SU-DHL-6 (cell line): ENCODE measurements around the gene TENM4.

ENCODE experiments used
- H2AFZ ChIP-seq: fragments of 200-600 bp; sonication (generic); 2 replicates; pipeline ENCODE4 v1.6.1; 2014; ENCODE audit warnings: low read depth, mild to moderate bottlenecking, moderate library complexity, mixed read lengths, antibody characterized with exemption, low read length; ENCODE audit not compliant: severe bottlenecking
- H3F3A ChIP-seq: fragments of 200-600 bp; shearing (Covaris generic); 2 replicates; pipeline ENCODE4 v1.6.0; 2016; ENCODE audit warnings: antibody characterized with exemption, mild to moderate bottlenecking; ENCODE audit not compliant: insufficient read depth
- H3K27ac ChIP-seq: fragments of 200-600 bp; sonication (generic); 2 replicates; pipeline ENCODE4 v1.5.1; 2016; ENCODE audit warnings: low read depth, mild to moderate bottlenecking, low read length, moderate library complexity, mixed read lengths
- H3K27me3 ChIP-seq: fragments of 200-600 bp; sonication (generic), shearing (Covaris generic); 2 replicates; pipeline ENCODE4 v1.6.0; 2014; ENCODE audit warnings: mild to moderate bottlenecking, low read length
- H3K36me3 ChIP-seq: fragments of 200-600 bp; sonication (generic); 2 replicates; pipeline ENCODE4 v1.6.1; 2014; ENCODE audit warnings: mild to moderate bottlenecking, low read length, mixed read lengths
- H3K4me2 ChIP-seq: fragments of 300-600, 200-600 bp; shearing (Covaris generic), sonication (generic); 2 replicates; pipeline ENCODE4 v1.6.0; 2014; ENCODE audit warnings: low read length, low read depth, mild to moderate bottlenecking; ENCODE audit not compliant: poor library complexity, severe bottlenecking
- H3K4me3 ChIP-seq: fragments of 200-600 bp; sonication (generic); 2 replicates; pipeline ENCODE4 v1.5.1; 2014; ENCODE audit warnings: antibody characterized with exemption, low read length, mild to moderate bottlenecking, mixed read lengths; ENCODE audit not compliant: insufficient read depth, poor library complexity, severe bottlenecking
- H3K79me2 ChIP-seq: fragments of 200-600 bp; sonication (generic); 2 replicates; pipeline ENCODE4 v1.6.1; 2014; ENCODE audit warnings: mild to moderate bottlenecking, low read length, moderate library complexity; ENCODE audit not compliant: insufficient read depth
- H3K9ac ChIP-seq: fragments of 200-600 bp; sonication (generic); 2 replicates; pipeline ENCODE4 v1.7.0; 2014; ENCODE audit warnings: mild to moderate bottlenecking, low read length
- H3K9me2 ChIP-seq: fragments of 200-600 bp; sonication (generic); replicated peaks from 2 replicates; pipeline ENCODE4 v1.6.1; 2014; ENCODE audit warnings: low read length; ENCODE audit not compliant: insufficient read depth
- H3K9me3 ChIP-seq: fragments of 200-600 bp; sonication (generic); 2 replicates; pipeline ENCODE4 v1.6.1; 2014; ENCODE audit warnings: low read length, mixed read lengths; ENCODE audit not compliant: insufficient read depth
- H4K20me1 ChIP-seq: fragments of 200-600 bp; sonication (generic); 2 replicates; pipeline ENCODE4 v1.6.1; 2014; ENCODE audit warnings: low read depth, mild to moderate bottlenecking, antibody characterized with exemption, low read length, moderate library complexity, mixed read lengths
- CTCF ChIP-seq: fragments of 200-600 bp; sonication (generic); IDR thresholded peaks from one replicate; pipeline ENCODE4 v1.5.1; 2017; ENCODE audit warnings: antibody characterized with exemption, mild to moderate bottlenecking, low read length, moderate library complexity; ENCODE audit not compliant: insufficient read depth, poor library complexity, severe bottlenecking
- EZH2phosphoT487 ChIP-seq: fragments of 200-600 bp; sonication (generic), shearing (Covaris generic); conservative IDR thresholded peaks from 2 replicates; pipeline ENCODE4 v1.6.1; 2018; ENCODE audit warnings: mild to moderate bottlenecking, antibody characterized with exemption, low read length, moderate library complexity, mixed read lengths

TENM4 gene

GRCh38 chr11:78737301-78737700 lies 703.5 kb downstream of the TENM4 start:
- no peaks in the 10 kb centered on the region for H3K27me3 ChIP-seq
- no peak overlapping the region for H3K27ac ChIP-seq
- TF ChIP-seq CTCF: no peak
- H3K9me3 ChIP-seq: no peaks in the 10 kb centered on the region
- H3K4me2 ChIP-seq: no peak overlapping the region
- H2AFZ ChIP-seq: no peak overlapping the region
- H4K20me1 ChIP-seq: no peaks in the 10 kb centered on the region
- H3K9ac ChIP-seq: no peak overlapping the region
- H3F3A ChIP-seq: no peaks in the 10 kb centered on the region
- no peaks in the 10 kb centered on the region for H3K79me2 ChIP-seq
- no peak overlapping the region for H3K4me3 ChIP-seq
- H3K36me3 ChIP-seq: no peaks in the 10 kb centered on the region
- H3K9me2 ChIP-seq: no peaks in the 10 kb centered on the region

- no peaks in the 10 kb centered on the region for H3K27me3 ChIP-seq
- H3K9me2 ChIP-seq: no peaks in the 10 kb centered on the region
- H3K9ac ChIP-seq: no peak overlapping the region
- H3K36me3 ChIP-seq: no peaks in the 10 kb centered on the region
- no peak for TF ChIP-seq EZH2phosphoT487
- TF ChIP-seq CTCF: no peak
- no peaks in the 10 kb centered on the region for H3F3A ChIP-seq
- H3K27ac ChIP-seq: no peak overlapping the region
- no peaks in the 10 kb centered on the region for H4K20me1 ChIP-seq
- no peaks in the 10 kb centered on the region for H3K9me3 ChIP-seq
- no peak overlapping the region for H2AFZ ChIP-seq
- H3K79me2 ChIP-seq: no peaks in the 10 kb centered on the region
- H3K4me2 ChIP-seq: no peak overlapping the region
- no peak overlapping the region for H3K4me3 ChIP-seq
These were observed 705.1 kb downstream of the TENM4 start for GRCh38 chr11:78735711-78736110.

- H4K20me1 ChIP-seq: no peaks in the 10 kb centered on the region
- no peak overlapping the region for H3K9ac ChIP-seq
- no peak for TF ChIP-seq CTCF
- no peak for TF ChIP-seq EZH2phosphoT487
- H3K9me3 ChIP-seq: no peaks in the 10 kb centered on the region
- no peak overlapping the region for H2AFZ ChIP-seq
- no peaks in the 10 kb centered on the region for H3K9me2 ChIP-seq
- H3K4me3 ChIP-seq: no peak overlapping the region
- H3K4me2 ChIP-seq: no peak overlapping the region
- H3K27me3 ChIP-seq: no peaks in the 10 kb centered on the region
- H3K36me3 ChIP-seq: no peaks in the 10 kb centered on the region
- H3K27ac ChIP-seq: no peak overlapping the region
- no peaks in the 10 kb centered on the region for H3F3A ChIP-seq
- no peaks in the 10 kb centered on the region for H3K79me2 ChIP-seq
These were observed 707.8 kb downstream of the TENM4 start for GRCh38 chr11:78733031-78733430.

- Histone ChIP-seq H3K9me2 (no peaks in the 10 kb centered on the region), H3K27me3 (no peaks in the 10 kb centered on the region), H3K4me3 (no peak overlapping the region), H3F3A (no peaks in the 10 kb centered on the region), H3K36me3 (no peaks in the 10 kb centered on the region), H3K4me2 (no peak overlapping the region), H3K27ac (no peak overlapping the region), H3K9me3 (no peaks in the 10 kb centered on the region), H3K9ac (no peak overlapping the region), H2AFZ (no peak overlapping the region), H4K20me1 (no peaks in the 10 kb centered on the region), H3K79me2 (no peaks in the 10 kb centered on the region)
- TF ChIP-seq EZH2phosphoT487: no peak
- TF ChIP-seq CTCF: no peak
These were observed 708.6 kb downstream of the TENM4 start for GRCh38 chr11:78732246-78732645.
